HG03457 (cell line): ENCODE measurements around the gene ARHGEF1.
A peak's percentile ranks its signal among the peaks of the same experiment; 100 is the strongest.

Experiments used
- ATAC-seq: cut with Tn5 transposase; IDR thresholded peaks from one replicate; pipeline ENCODE4 v1.9.1; 2021; ENCODE audit warnings: moderate number of reproducible peaks; ENCODE audit not compliant: unreplicated experiment

The ARHGEF1 gene

GRCh38 chr19:41880329-41880708 lies 2.7 kb upstream of the ARHGEF1 start:
- ATAC-seq, result no peak

- no peak for ATAC-seq
These were observed 458 bp downstream of the ARHGEF1 start for GRCh38 chr19:41883463-41883820.

GRCh38 chr19:41883821-41884733 lies 1.1 kb downstream of the ARHGEF1 start:
- ATAC-seq, result peak; percentile 50

GRCh38 chr19:41886761-41887710 lies 4.1 kb downstream of the ARHGEF1 start:
- ATAC-seq, result no peak

- ATAC-seq, result no peak
These were observed 4.9 kb downstream of the ARHGEF1 start for GRCh38 chr19:41887711-41888382.

- no peak for ATAC-seq
These were observed 5.9 kb downstream of the ARHGEF1 start for GRCh38 chr19:41888926-41889325.

GRCh38 chr19:41889896-41890295 lies 6.9 kb downstream of the ARHGEF1 start:
- ATAC-seq, result no peak

GRCh38 chr19:41890936-41891335 lies 8.0 kb downstream of the ARHGEF1 start:
- ATAC-seq, result no peak

- no peak for ATAC-seq
These were observed 9.4 kb downstream of the ARHGEF1 start for GRCh38 chr19:41892173-41892902.

GRCh38 chr19:41893899-41894298 lies 10.9 kb downstream of the ARHGEF1 start:
- no peak for ATAC-seq

GRCh38 chr19:41894350-41894749 lies 11.4 kb downstream of the ARHGEF1 start:
- no peak for ATAC-seq

- no peak for ATAC-seq
These were observed 13.0 kb downstream of the ARHGEF1 start for GRCh38 chr19:41895745-41896580.

- ATAC-seq, result no peak
These were observed 13.6 kb downstream of the ARHGEF1 start for GRCh38 chr19:41896581-41896942.

GRCh38 chr19:41897181-41897580 lies 14.2 kb downstream of the ARHGEF1 start:
- no peak for ATAC-seq

GRCh38 chr19:41897820-41898219 lies 14.8 kb downstream of the ARHGEF1 start:
- ATAC-seq, result no peak

- no peak for ATAC-seq
These were observed 15.3 kb downstream of the ARHGEF1 start for GRCh38 chr19:41898235-41898634.

GRCh38 chr19:41901707-41902360 lies 18.9 kb downstream of the ARHGEF1 start:
- no peak for ATAC-seq

GRCh38 chr19:41902594-41902993 lies 19.6 kb downstream of the ARHGEF1 start:
- ATAC-seq, result no peak
